DLD1 (cell line): Measurements from ENCODE around the gene ACTR2.

ENCODE experiments used
- in situ Hi-C: cut with HindIII; loops from 2 replicates; pipeline ENCODE4 v1.10.0; 2017; ENCODE audit warnings: low sequenced_read_pairs

The ACTR2 gene

DNA sequence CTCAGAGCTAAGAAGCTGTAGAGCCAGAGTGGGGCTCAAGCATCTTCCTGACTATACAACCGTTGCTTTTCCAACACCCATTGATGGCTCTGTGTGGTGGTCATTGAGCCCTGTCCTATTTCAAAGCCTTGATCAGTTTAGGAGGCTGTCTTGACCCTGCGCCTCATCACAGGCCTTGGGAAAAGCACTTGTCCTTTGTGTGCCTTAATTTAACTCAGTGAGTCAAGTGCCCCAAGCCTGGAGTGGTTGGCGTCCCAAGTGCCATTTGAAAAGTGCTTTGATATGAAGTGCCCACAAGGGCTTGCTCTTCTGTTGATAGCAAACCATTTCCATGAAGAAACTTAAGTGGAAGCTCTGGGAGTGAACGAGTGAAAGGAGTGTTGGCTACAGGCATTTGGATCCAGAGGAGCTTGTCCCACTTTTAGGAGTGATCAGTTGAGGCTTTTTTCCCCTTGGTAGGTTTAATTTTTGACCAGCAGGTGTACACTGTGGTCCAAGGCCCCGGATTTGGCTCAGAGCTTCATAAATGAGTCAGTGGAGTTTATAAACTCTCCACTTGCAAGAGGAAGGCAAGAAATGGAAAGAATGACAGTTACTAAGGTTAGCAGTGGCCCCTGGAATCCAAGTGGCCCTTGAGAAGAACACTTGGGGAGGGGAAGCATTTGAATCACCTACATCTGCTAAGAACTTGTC lies 50.3 kb downstream of the ACTR2 start:
- in situ Hi-C loops, result loop anchor here (25.0 kb wide), 1 partner anchor 259 kb away; no protein-coding TSS in a partner anchor

DNA sequence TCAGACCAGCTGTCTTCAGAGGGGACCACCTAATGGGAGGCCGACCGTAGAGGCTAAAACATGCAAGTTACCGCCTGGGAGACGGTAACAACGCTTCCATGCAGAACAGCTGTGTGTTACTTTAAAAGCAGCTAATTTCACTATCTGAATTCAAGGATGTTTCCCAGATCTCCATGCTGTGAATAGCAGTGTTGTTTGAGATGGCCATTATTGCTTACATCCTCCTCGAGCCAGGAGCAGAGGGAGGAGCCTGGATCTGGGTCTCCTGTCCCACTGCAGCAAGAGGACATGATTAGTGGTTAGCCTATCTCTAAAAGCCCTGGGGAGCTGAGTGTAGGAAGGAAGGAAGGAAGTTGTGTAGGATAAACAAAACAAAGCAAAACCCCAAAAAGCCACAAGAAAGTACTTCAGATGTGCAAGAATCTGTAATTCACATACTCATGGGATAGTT lies 50.9 kb downstream of the ACTR2 start:
- in situ Hi-C loops, result loop anchor here (25.0 kb wide), 1 partner anchor 259 kb away; no protein-coding TSS in a partner anchor

DNA sequence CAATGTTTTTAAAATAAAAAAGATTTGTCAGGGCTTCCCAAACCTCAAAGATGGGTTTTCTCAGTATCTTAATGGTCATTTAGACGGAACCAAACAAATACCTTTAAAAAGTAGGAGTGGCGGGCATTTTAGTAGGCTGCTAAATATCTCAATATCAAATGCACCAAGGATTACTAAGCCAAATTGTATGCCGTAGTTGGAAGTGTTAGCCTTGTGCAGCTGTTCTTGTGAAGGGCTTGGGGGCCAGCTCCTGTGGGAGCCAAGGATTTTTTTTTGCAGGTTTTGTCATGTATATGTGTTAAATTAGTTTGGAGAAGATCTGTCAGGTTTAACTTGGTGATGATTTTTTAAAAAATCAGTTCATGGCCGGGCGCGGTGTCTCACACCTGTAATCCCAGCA lies 52.1 kb downstream of the ACTR2 start:
- in situ Hi-C loops, result loop anchor here (25.0 kb wide), 1 partner anchor 258 kb away; no protein-coding TSS in a partner anchor

DNA sequence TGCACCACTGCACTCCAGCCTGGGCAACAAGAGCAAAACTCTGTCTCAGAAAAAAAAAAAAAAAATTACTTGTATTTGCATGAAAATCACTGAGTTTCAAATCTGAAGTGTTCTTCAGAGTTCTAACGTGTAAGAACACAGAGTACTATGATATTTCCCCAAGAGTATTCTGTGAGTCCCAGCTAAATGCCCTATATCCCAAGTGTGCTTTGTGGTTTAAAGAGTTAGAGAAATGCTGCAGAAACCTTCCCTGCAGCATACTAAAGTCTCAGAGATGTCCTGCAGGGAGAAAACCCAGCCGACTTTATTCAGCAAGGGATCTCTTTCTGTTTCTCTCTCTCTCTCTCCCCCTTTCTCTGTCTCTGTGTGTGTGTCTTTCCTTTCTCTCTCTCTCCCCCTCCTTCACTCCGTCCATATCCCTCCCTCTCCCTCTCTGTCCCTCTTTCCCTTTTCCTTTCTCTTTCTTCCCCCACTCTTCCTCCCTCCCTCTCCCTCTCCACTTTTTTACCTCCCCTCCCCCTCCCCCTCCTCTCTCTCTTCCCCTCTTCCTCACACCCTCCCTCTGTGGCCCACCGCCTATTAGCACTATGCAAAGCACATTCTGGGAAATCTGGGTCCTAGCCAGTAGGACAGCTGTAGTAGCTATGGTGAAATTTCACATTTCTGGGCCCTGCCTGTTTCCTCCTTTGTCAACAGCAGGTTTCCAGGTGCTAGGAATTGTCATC lies 54.2 kb downstream of the ACTR2 start:
- in situ Hi-C loops, result loop anchor here (25.0 kb wide), 1 partner anchor 256 kb away; no protein-coding TSS in a partner anchor

DNA sequence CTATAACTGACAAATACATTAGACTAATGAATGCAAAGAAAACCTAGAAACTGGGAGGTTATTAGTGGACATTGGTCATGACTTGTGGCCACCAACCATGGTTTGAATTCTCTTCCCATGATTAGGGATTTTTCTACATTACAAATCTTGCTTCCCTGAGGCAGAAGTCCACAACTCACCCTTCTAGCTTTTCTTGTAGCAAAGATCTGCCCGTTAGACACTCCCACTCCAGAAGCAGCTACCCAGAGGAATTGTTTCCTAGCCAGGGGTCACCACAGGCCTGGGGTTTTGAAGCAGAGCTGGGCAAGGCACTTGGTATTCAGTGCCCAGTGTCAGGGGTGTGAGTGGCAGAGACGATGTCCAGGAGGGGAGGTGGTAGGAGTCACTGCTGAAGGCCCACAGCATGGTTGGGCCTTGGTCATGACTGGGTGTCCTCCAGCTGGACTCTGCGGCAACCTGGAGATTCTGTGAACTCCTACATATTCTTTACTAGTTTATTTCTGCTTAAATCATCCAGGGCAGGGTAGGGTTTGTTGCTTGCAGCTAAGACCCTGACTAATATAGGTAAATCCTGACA lies 54.9 kb downstream of the ACTR2 start:
- in situ Hi-C loops, result loop anchor here (25.0 kb wide), 1 partner anchor 255 kb away; no protein-coding TSS in a partner anchor

DNA sequence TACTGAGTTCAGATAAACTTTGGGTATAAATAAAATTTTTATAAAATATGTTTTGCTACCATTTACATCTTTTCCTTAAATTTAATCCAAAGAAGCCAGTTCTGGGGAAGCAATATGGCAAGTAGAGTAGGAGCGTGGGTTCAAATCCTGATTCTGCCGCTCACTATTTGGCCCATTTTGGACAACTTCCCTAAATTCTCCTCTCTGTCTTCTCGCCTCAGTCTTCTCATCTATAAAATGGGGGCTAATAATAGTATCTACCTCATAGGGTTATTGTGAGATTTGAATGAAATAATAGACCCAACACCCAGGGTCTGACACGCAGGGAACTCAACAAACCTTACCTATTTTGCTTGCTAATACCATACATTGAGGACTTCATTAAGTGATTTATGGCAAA lies 59.7 kb downstream of the ACTR2 start:
- in situ Hi-C loops, result loop anchor here (25.0 kb wide), 1 partner anchor 250 kb away; no protein-coding TSS in a partner anchor

DNA sequence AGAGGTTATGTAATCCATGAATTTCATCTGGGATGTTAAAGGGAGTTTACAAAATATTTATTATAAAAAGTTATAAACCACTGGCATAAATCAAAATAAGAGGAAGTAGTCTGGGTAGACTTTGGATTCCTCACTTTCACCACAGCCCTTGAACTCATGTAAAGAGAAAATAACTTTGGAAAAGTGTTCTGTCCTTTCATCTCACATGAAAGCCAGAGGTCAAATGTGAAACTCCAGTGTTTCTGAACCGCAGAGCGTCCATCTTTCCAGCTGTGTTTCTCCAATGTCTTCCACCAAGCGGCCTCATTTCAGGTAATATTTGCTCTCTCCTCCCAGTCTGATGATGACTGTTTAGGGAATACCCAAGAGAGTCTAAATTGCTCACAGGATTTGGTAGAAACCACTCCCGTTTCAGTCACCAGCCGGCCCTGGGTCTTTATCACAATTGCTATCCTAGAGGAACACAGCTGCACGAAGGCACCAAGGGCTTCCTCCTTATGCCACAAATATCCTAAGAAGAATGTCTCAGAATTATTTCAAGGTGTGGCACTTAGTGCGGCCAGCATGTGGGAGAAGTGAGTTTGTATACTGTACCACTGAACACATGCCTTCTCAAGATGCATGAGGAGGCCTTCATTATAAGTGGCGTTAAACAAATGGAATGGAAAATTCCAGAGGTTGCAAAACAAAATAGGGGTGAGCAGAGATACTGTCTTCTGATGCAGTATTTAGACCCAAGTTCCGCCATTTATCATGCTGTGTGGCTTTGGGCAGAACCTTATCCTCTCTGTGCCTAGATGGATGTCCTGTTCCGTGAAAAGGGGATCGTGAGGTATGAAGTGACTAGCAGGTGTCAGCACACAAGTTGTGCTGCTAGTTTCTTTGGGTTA lies 63.8 kb downstream of the ACTR2 start:
- in situ Hi-C loops, result loop anchor here (25.0 kb wide), 1 partner anchor 246 kb away; no protein-coding TSS in a partner anchor

DNA sequence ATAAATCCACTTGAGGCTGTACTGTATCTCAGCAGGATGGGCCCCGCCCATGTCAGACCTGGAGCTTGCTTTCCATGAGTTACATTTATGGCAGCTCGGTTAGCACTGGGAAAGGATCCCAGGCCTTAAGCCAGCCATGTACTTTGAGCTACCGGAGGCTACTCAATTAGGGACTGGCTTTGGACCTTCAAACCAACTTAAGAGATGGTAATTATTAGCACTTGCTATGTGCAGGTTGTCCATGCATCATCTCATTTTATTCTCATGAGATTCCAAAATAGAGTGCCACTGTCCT lies 64.4 kb downstream of the ACTR2 start:
- in situ Hi-C loops, result loop anchor here (25.0 kb wide), 1 partner anchor 245 kb away; no protein-coding TSS in a partner anchor

DNA sequence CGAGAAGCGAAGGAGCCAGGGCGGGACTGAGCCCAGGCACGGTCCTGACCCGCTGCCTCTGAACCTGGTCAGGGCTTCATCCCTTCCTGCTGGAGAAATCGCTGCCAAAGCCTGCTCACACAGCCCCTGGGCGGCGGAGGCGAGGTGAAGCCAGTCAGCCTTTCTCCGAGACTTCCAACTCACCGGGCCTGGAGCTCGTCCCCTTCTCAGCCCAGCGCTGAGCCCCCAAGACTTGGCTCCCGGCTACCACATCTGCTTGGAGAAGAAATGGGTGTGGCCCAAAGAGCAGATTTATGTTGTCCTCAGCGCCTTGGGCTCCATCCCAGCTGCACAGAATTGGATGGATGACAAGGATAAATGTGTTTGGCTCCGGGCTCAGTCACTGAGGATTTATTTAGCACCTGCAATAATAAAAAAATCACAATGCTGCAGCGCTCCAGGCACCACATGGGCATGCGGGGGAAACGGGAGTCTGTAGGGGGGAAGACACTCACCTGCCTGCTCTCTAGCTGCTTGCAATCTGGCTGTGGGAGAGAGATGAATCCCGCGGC lies 64.9 kb downstream of the ACTR2 start:
- in situ Hi-C loops, result loop anchor here (25.0 kb wide), 1 partner anchor 245 kb away; no protein-coding TSS in a partner anchor

DNA sequence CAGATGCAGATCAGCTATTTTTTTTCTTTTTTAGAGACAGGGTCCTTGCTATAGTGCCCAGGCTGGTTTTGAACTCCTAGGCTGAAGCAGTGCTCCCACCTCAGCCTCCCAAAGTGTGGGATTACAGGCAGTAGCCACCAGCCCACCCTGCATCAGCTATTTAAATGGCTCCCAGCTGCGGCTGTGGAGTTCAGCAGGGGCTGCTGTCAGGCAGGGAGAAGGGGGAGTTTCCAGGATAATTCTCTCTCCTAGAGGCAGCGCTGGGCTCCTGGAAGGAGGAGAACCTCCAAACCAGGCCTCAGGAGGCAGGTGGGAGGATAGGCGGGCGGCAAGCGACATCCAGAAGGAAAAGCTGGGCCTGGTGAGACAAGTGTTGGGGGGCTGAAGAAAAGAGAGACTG lies 65.7 kb downstream of the ACTR2 start:
- in situ Hi-C loops, result loop anchor here (25.0 kb wide), 1 partner anchor 244 kb away; no protein-coding TSS in a partner anchor

DNA sequence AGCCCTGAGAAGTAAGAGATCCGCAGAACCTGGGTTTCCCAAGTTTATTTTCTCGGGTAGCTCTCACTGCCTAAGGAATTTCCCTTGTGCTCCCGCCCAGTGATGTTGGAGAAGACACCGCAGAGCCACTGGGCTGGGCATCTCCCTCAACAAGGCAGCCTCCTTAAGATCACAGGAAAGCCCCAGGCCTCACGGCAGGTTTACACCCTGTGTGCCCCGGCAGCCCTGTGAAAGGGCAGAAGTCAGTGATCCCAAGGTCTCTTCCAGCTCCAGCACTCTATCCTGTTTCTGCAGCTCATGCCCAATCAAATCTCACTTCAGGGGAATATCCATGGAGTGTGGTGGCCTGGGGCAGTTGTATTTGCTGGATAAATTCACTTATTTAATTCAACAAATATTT lies 66.5 kb downstream of the ACTR2 start:
- in situ Hi-C loops, result loop anchor here (25.0 kb wide), 1 partner anchor 243 kb away; no protein-coding TSS in a partner anchor

DNA sequence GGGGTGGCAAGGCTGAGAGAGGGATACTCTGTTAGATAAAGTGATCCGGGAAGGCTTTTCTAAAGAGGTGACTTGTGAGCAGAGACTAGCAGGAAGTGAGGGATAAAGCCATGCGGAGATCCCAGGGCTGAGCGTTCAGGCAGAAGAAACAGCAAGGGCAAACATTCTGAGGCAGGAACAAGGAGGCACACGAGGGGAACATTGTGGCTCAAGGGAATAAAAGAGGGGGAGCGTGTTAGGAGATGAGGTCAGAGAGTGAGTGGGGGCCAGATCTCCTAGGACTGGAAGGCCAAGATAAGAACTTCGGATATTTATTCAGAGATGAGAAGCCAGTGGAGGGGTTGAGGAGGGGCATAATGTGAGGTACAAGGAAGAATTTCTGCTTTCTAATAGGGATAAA lies 67.1 kb downstream of the ACTR2 start:
- in situ Hi-C loops, result loop anchor here (25.0 kb wide), 1 partner anchor 243 kb away; no protein-coding TSS in a partner anchor

DNA sequence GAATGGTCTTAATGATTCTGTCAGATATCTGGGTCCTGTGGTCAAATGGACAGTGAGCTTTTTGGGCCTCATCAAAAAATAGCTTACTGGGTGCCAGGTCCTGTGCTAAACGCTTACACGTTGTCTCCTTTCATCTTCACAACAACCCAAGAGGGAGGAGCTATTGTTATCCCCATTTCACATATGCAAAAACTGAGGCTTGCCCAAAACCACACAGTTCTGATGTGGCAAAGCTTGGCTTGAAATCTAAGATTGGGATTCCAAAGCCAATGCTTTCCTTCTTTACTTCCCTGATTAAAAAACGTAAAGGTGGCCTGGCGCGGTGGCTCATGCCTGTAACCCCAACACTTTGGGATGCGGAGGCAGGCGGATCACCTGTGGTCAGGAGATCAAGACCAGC lies 69.3 kb downstream of the ACTR2 start:
- in situ Hi-C loops, result loop anchor here (25.0 kb wide), 1 partner anchor 240 kb away; no protein-coding TSS in a partner anchor

DNA sequence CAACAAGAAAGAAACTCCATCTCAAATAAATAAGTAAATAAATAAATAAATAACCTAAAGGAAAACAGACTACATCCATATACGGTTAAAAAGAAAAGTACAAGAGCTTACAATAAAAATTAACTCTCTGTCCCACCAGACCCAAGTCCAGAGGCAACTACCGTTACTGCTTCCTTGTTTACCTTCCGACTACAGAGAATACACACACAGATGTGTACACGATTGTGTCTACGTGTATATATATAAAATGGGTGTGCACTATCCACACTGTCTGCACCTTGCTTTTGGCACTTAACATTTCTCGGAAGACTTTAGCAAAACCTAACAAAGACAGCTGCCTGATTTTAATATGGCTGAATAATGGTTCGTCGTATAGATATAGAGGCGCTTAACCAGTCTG lies 69.9 kb downstream of the ACTR2 start:
- in situ Hi-C loops, result loop anchor here (25.0 kb wide), 1 partner anchor 240 kb away; no protein-coding TSS in a partner anchor

DNA sequence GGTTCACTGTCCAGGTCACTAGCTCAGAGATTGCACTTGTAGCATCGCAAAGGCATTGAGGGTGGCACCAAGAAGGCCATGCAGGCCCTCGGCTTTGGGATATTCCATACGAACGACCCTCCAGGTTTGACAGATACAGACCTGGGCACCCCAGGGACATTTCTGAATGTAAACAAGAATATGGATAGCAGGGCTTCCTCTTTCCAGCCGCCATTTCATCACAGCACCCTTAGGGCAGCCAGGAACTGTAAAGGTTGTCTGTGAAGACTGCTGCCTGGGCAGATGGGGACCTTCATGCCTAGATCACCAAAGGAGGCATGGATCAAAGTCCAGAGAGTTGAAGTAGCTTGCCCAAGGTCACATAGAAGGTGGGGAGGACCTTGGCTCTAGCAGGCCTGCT lies 70.5 kb downstream of the ACTR2 start:
- in situ Hi-C loops, result loop anchor here (25.0 kb wide), 1 partner anchor 239 kb away; no protein-coding TSS in a partner anchor

DNA sequence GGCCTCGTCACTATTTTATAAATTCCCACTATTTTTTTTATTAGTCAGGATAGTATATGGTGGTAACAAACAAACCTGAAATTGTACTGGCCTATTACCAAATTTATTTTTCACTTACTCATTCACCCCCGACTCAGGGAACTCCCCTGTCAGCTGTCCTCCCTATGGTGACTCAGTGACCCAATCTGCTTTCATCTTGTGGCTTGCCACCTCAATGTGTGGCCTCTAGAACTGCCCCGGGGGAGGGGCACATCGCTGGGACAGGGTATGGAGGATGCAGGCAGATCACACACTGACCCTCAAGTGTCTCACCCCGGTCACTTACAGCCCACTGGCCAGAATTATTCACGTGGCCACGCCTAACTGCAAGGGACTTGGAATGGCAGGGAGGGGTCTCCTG lies 71.6 kb downstream of the ACTR2 start:
- in situ Hi-C loops, result loop anchor here (25.0 kb wide), 1 partner anchor 238 kb away; no protein-coding TSS in a partner anchor

DNA sequence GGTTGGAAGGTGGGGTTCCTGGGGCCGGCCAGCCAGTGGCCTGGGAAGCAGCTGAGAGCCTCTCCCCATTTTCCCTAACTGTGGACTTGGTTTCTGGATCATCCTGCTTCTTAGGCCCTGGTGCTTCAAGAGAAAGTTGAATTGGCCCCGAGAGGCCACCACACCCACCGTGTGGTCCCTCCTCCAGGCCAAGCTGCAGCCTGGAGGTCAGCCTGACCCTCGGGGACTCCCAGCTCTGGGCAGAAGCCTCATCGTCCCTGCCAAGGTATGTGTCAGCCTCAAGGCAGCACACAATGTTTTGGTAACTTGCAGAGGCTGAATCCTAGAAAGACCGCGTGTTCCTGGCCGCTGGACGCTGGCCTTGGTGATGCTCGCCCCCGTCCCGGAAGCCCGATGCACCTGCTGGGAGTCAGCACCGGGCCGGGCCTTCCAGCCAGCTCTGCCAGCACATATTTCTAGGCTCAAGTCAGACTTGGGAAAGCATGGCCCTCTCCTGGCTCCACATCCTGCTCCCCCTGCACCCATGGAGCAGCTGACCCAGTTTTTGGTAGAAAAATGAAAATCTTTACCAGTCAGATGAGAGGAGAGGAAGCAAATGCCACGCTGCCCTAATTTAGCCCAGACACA lies 72.6 kb downstream of the ACTR2 start:
- in situ Hi-C loops, result no loop called here

DNA sequence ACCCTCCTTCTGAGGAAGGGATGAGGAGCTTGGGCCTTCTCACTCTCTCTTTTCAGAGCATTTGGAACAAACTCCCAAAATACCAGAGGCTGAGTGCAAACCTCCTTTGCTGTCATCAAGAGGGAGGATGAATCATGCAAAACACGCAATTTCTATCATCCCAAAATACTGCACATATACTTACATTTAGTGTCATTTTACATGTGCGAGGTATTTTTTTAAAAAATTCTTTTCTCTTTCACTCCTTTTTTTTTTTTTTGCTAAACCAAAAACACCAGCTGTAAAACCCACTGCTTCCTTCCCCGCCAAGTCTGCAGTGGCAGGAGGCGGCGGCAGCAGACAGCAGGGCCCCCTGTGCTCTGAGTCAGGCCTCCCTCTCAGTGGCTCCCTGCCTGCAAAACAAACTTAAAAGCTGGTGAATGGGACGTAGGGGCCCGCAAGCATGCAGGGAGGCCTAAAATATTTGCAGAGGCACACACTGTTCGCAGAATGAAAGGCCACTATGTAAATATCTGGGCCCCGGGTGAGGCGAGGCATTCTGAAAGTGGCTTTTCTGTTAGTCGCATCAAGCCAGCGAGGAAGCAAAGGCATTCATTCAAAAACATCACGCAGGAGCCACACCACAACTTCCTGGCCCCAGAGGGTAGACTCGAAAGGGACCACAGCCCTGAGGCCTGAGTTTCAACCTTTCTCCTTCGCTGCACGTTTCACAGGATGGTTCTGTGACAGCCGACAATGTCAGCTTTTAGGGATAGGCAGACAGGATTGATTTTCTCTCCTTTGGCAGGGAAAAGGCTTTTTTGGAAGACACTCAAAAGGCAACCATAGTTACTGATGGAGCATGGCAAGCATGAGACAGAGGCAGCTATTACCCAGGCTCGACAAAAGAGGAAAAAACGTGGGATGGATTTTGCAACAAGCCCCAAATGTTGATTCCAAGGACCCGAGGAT lies 73.4 kb downstream of the ACTR2 start:
- in situ Hi-C loops, result no loop called here
